Measurements from ENCODE around the gene GPR137B. TPM values are rescaled to one million over a fixed set of nuclear protein-coding genes. Genes with fewer than 3 reads are reported as not detected.

The GPR137B gene
- total RNA-seq, 1 experiment from 2014 or later = 11.4 TPM

DNA sequence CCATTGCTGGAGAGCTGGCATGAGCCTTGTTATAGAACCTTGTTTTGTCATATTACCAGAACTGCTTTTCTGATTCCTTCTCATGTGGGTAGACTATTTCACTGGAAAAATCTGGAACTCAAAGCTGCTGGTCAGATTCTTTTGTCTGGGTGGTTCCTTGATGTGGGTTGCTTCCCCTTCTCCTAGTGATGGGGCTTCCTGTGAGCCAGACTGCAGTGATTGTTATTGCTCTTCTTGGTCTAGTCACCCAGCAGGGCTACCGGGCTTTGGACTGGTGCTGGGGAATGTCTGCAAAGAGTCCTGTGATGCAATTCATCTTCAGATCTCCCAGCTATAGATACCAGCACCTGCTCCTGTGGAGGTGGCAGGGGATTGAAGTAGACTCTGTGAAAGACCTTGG is 59.4 kb downstream of the GPR137B start:
- Histone ChIP-seq H3K4me3 (replicated peaks in 1 of 2; ENCODE audit: low read depth in 1 of 2, low read length in 2 of 2) (no peak overlapping the region), H3K27ac (ENCODE audit: low read depth, low read length) (no peak overlapping the region), H3K79me2 (ENCODE audit: insufficient read depth, low read length) (no peaks in the 10 kb centered on the region), H2AFZ (ENCODE audit: low read depth, low read length, poor library complexity, severe bottlenecking) (no peak overlapping the region), H3K4me1 (ENCODE audit: control insufficient read depth in 1 of 2, insufficient read depth in 2 of 2, low read length in 2 of 2) (no peaks in the 10 kb centered on the region), H3K9me2 (ENCODE audit: insufficient read depth) (no peaks in the 10 kb centered on the region), H3K27me3 (ENCODE audit: insufficient read depth, low read length) (no peaks in the 10 kb centered on the region), H3K4me2 (ENCODE audit: low read length) (no peak overlapping the region), H3K9ac (ENCODE audit: low read length) (no peak overlapping the region), H3K36me3 (ENCODE audit: control insufficient read depth in 1 of 2, insufficient read depth in 2 of 2, low read length in 2 of 2) (no peaks in the 10 kb centered on the region), H3K9me3 (ENCODE audit: control insufficient read depth in 1 of 2, insufficient read depth in 1 of 2, low read depth in 1 of 2, low read length in 2 of 2) (no peaks in the 10 kb centered on the region), H4K20me1 (ENCODE audit: insufficient read depth) (no peaks in the 10 kb centered on the region)
- ChIA-PET POLR2A (no interaction called here), RAD21 (ENCODE audit: low non-redundant PET in 1 of 2, low total read pairs in 2 of 2, uncharacterized antibody in 2 of 2, unreplicated experiment in 2 of 2) (no interaction called here), CTCF (no interaction called here)
- intact Hi-C loops (cut with micrococcal nuclease) = no loop called here
- TF ChIP-seq ZNF274 (IDR thresholded peaks at IDR 0.05; ENCODE audit: low read depth, low read length) = no peak
- TF ChIP-seq, protein P1, sequence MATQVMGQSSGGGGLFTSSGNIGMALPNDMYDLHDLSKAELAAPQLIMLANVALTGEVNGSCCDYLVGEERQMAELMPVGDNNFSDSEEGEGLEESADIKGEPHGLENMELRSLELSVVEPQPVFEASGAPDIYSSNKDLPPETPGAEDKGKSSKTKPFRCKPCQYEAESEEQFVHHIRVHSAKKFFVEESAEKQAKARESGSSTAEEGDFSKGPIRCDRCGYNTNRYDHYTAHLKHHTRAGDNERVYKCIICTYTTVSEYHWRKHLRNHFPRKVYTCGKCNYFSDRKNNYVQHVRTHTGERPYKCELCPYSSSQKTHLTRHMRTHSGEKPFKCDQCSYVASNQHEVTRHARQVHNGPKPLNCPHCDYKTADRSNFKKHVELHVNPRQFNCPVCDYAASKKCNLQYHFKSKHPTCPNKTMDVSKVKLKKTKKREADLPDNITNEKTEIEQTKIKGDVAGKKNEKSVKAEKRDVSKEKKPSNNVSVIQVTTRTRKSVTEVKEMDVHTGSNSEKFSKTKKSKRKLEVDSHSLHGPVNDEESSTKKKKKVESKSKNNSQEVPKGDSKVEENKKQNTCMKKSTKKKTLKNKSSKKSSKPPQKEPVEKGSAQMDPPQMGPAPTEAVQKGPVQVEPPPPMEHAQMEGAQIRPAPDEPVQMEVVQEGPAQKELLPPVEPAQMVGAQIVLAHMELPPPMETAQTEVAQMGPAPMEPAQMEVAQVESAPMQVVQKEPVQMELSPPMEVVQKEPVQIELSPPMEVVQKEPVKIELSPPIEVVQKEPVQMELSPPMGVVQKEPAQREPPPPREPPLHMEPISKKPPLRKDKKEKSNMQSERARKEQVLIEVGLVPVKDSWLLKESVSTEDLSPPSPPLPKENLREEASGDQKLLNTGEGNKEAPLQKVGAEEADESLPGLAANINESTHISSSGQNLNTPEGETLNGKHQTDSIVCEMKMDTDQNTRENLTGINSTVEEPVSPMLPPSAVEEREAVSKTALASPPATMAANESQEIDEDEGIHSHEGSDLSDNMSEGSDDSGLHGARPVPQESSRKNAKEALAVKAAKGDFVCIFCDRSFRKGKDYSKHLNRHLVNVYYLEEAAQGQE (IDR thresholded peaks at IDR 0.05; ENCODE audit: low read depth) = no peak
- TF ChIP-seq FOSL1 (IDR thresholded peaks at IDR 0.05; ENCODE audit: low read depth) = no peak
- no peak for TF ChIP-seq ELF1 (IDR thresholded peaks at IDR 0.05; ENCODE audit: borderline replicate concordance, low read depth)
- TF ChIP-seq CEBPB (IDR thresholded peaks at IDR 0.05; ENCODE audit: low read depth) = no peak
- TF ChIP-seq SP1 (IDR thresholded peaks at IDR 0.05; ENCODE audit: low read depth) = no peak
- no peak for TF ChIP-seq TCF7L2 (IDR thresholded peaks at IDR 0.05; ENCODE audit: borderline replicate concordance, extremely low read depth, insufficient read depth, insufficient read length)
- ATAC-seq = no peak
- BruUV-seq (replicated peaks) = no TSS peak
- no peak for DNase-seq (ENCODE audit: low read depth, low spot score)

DNA sequence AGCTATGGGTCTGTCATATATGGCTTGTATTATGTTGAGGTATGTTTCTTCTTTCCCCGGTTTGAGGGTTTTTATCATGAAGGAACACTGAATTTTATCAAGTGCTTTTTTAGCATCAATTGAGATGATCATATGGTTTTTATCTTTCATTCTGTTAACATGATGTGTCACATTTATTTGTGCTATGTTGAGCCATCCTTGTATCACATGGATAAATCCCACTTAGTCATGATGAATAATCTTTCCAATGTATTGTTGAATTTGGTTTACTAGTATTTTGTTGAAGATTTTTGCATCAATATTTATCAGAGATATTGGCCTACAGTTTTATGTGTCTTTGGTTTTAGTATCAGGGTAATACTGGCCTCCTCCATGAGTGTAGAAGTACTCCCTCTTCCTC is 61.7 kb downstream of the GPR137B start:
- ChIA-PET POLR2A (no interaction called here), CTCF (no interaction called here), RAD21 (ENCODE audit: low non-redundant PET in 1 of 2, low total read pairs in 2 of 2, uncharacterized antibody in 2 of 2, unreplicated experiment in 2 of 2) (no interaction called here)
- no peak overlapping the region for H3K9ac ChIP-seq (ENCODE audit: low read length)
- no peak overlapping the region for H3K4me2 ChIP-seq (ENCODE audit: low read length)
- no peak for DNase-seq (ENCODE audit: low read depth, low spot score)
- no peaks in the 10 kb centered on the region for H3K36me3 ChIP-seq (ENCODE audit: control insufficient read depth in 1 of 2, insufficient read depth in 2 of 2, low read length in 2 of 2)
- H3K9me3 ChIP-seq (ENCODE audit: control insufficient read depth in 1 of 2, insufficient read depth in 1 of 2, low read depth in 1 of 2, low read length in 2 of 2) = no peaks in the 10 kb centered on the region
- TF ChIP-seq, protein P2, sequence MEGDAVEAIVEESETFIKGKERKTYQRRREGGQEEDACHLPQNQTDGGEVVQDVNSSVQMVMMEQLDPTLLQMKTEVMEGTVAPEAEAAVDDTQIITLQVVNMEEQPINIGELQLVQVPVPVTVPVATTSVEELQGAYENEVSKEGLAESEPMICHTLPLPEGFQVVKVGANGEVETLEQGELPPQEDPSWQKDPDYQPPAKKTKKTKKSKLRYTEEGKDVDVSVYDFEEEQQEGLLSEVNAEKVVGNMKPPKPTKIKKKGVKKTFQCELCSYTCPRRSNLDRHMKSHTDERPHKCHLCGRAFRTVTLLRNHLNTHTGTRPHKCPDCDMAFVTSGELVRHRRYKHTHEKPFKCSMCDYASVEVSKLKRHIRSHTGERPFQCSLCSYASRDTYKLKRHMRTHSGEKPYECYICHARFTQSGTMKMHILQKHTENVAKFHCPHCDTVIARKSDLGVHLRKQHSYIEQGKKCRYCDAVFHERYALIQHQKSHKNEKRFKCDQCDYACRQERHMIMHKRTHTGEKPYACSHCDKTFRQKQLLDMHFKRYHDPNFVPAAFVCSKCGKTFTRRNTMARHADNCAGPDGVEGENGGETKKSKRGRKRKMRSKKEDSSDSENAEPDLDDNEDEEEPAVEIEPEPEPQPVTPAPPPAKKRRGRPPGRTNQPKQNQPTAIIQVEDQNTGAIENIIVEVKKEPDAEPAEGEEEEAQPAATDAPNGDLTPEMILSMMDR (IDR thresholded peaks at IDR 0.05 in 2 of 3, conservative IDR thresholded peaks at IDR 0.05 in 1 of 3; ENCODE audit: borderline replicate concordance in 1 of 3, insufficient read depth in 1 of 3, low read depth in 2 of 3, low read length in 2 of 3) = no peak
- TF ChIP-seq TCF7L2 (IDR thresholded peaks at IDR 0.05; ENCODE audit: borderline replicate concordance, extremely low read depth, insufficient read depth, insufficient read length) = no peak
- TF ChIP-seq EZH2 (IDR thresholded peaks at IDR 0.05) = no peak
- TF ChIP-seq POLR2AphosphoS5 (IDR thresholded peaks at IDR 0.05; ENCODE audit: low read depth, low read length) = no peak
- TF ChIP-seq, protein P3, sequence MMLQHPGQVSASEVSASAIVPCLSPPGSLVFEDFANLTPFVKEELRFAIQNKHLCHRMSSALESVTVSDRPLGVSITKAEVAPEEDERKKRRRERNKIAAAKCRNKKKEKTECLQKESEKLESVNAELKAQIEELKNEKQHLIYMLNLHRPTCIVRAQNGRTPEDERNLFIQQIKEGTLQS (IDR thresholded peaks at IDR 0.05) = no peak
- no peak for TF ChIP-seq FOSL1 (IDR thresholded peaks at IDR 0.05; ENCODE audit: low read depth)
- TF ChIP-seq RAD21 (IDR thresholded peaks at IDR 0.05; ENCODE audit: low read depth) = no peak
- no peak for TF ChIP-seq SP1 (IDR thresholded peaks at IDR 0.05; ENCODE audit: low read depth)
- no peak for TF ChIP-seq CBX3 (IDR thresholded peaks at IDR 0.05; ENCODE audit: low read depth)
- no peak overlapping the region for H3K4me3 ChIP-seq (replicated peaks in 1 of 2; ENCODE audit: low read depth in 1 of 2, low read length in 2 of 2)
- H3K79me2 ChIP-seq (ENCODE audit: insufficient read depth, low read length) = no peaks in the 10 kb centered on the region
- no peak for ATAC-seq
- H4K20me1 ChIP-seq (ENCODE audit: insufficient read depth) = no peaks in the 10 kb centered on the region
- BruUV-seq (replicated peaks) = no TSS peak
- intact Hi-C loops (cut with micrococcal nuclease) = no loop called here
- no peak overlapping the region for H3K27ac ChIP-seq (ENCODE audit: low read depth, low read length)
- no peaks in the 10 kb centered on the region for H3K9me2 ChIP-seq (ENCODE audit: insufficient read depth)
- no peaks in the 10 kb centered on the region for H3K27me3 ChIP-seq (ENCODE audit: insufficient read depth, low read length)
- H2AFZ ChIP-seq (ENCODE audit: low read depth, low read length, poor library complexity, severe bottlenecking) = no peak overlapping the region
- H3K4me1 ChIP-seq (ENCODE audit: control insufficient read depth in 1 of 2, insufficient read depth in 2 of 2, low read length in 2 of 2) = no peaks in the 10 kb centered on the region

All from HCT116 (cell line).